LoVo (cell line): ENCODE results near the gene IQCH.
A peak's percentile ranks its signal among the peaks of the same experiment; 100 is the strongest.
"Not testable (repeated sequence)": the region's sequence is repeated elsewhere in the genome, so short reads cannot be mapped to it uniquely, and the experiment has no call there.

Source experiments
- DNase-seq: peaks from one replicate; pipeline ENCODE4 v3.0.0-alpha.2; 2016; ENCODE audit warnings: low spot score

IQCH gene

GRCh38 chr15:67246606-67247005 lies 8.0 kb upstream of the IQCH start:
- not testable (repeated sequence) for DNase-seq

- DNase-seq, result no peak
Measured at GRCh38 chr15:67248011-67248505, 6.5 kb upstream of the IQCH start.

GRCh38 chr15:67249830-67250229 lies 4.8 kb upstream of the IQCH start:
- DNase-seq, result no peak

GRCh38 chr15:67251318-67251717 lies 3.3 kb upstream of the IQCH start:
- no peak for DNase-seq

GRCh38 chr15:67253101-67253500 lies 1.5 kb upstream of the IQCH start:
- DNase-seq, result peak; percentile 35

GRCh38 chr15:67253549-67254237 lies 893 bp upstream of the IQCH start:
- DNase-seq, result peak; percentile 31

GRCh38 chr15:67256051-67256450 lies 1.5 kb downstream of the IQCH start:
- DNase-seq, result no peak

- not testable (repeated sequence) for DNase-seq
Measured at GRCh38 chr15:67258412-67258811, 3.8 kb downstream of the IQCH start.

GRCh38 chr15:67259379-67259778 lies 4.8 kb downstream of the IQCH start:
- no peak for DNase-seq

- DNase-seq, result no peak
Measured at GRCh38 chr15:67259806-67260205, 5.2 kb downstream of the IQCH start.

GRCh38 chr15:67266870-67267269 lies 12.3 kb downstream of the IQCH start:
- DNase-seq, result no peak

- no peak for DNase-seq
Measured at GRCh38 chr15:67267440-67267839, 12.9 kb downstream of the IQCH start.

- no peak for DNase-seq
Measured at GRCh38 chr15:67267951-67268941, 13.7 kb downstream of the IQCH start.

- no peak for DNase-seq
Measured at GRCh38 chr15:67274236-67274635, 19.6 kb downstream of the IQCH start.

GRCh38 chr15:67276666-67277065 lies 22.1 kb downstream of the IQCH start:
- no peak for DNase-seq

- no peak for DNase-seq
Measured at GRCh38 chr15:67280217-67280616, 25.6 kb downstream of the IQCH start.

GRCh38 chr15:67281714-67282113 lies 27.1 kb downstream of the IQCH start:
- DNase-seq, result no peak

- not testable (repeated sequence) for DNase-seq
Measured at GRCh38 chr15:67285625-67286024, 31.0 kb downstream of the IQCH start.

GRCh38 chr15:67286400-67286799 lies 31.8 kb downstream of the IQCH start:
- DNase-seq, result not testable (repeated sequence)

- DNase-seq, result no peak
Measured at GRCh38 chr15:67290319-67290718, 35.7 kb downstream of the IQCH start.

GRCh38 chr15:67296188-67296587 lies 41.6 kb downstream of the IQCH start:
- no peak for DNase-seq

- DNase-seq, result no peak
Measured at GRCh38 chr15:67296684-67297083, 42.1 kb downstream of the IQCH start.
